DOHH2 (cell line): Measurements from ENCODE around the gene ZNF76.

ENCODE experiments used
- H3F3A ChIP-seq: fragments of 200-600 bp; sonication (generic), shearing (Covaris generic); 2 replicates; pipeline ENCODE4 v1.6.0; 2016; ENCODE audit warnings: antibody characterized with exemption, mild to moderate bottlenecking; ENCODE audit not compliant: control insufficient read depth, insufficient read depth
- H3K27ac ChIP-seq: fragments of 200-600 bp; sonication (generic); 2 replicates; pipeline ENCODE4 v1.5.1; 2014; ENCODE audit warnings: low read depth, mild to moderate bottlenecking, low read length, moderate library complexity
- H3K27me3 ChIP-seq: fragments of 200-600 bp; sonication (generic); 2 replicates; pipeline ENCODE4 v1.6.1; 2014; ENCODE audit warnings: mild to moderate bottlenecking, low read length, mixed read lengths; ENCODE audit not compliant: control insufficient read depth
- H3K36me3 ChIP-seq: fragments of 200-600 bp; sonication (generic); 2 replicates; pipeline ENCODE4 v1.6.1; 2014; ENCODE audit warnings: mild to moderate bottlenecking, low read length, moderate library complexity, mixed read lengths; ENCODE audit not compliant: control insufficient read depth
- H3K4me1 ChIP-seq: fragments of 200-600 bp; sonication (generic); 2 replicates; pipeline ENCODE4 v1.6.1; 2014; ENCODE audit warnings: mild to moderate bottlenecking, low read length, mixed read lengths; ENCODE audit not compliant: control insufficient read depth
- H3K4me2 ChIP-seq: fragments of 200-600 bp; sonication (generic); 2 replicates; pipeline ENCODE4 v1.6.0; 2014; ENCODE audit warnings: mild to moderate bottlenecking, low read length, moderate library complexity
- H3K4me3 ChIP-seq: fragments of 200-600 bp; sonication (generic); 2 replicates; pipeline ENCODE4 v1.5.1; 2014; ENCODE audit warnings: mild to moderate bottlenecking, low read length, mixed read lengths
- H3K79me2 ChIP-seq: fragments of 200-600 bp; sonication (generic); 2 replicates; pipeline ENCODE4 v1.6.1; 2014; ENCODE audit warnings: mild to moderate bottlenecking, low read length, mixed read lengths; ENCODE audit not compliant: control insufficient read depth
- H3K9me2 ChIP-seq: fragments of 200-600 bp; sonication (generic); replicated peaks from 2 replicates; pipeline ENCODE4 v1.6.1; 2014; ENCODE audit warnings: mild to moderate bottlenecking, low read length, mixed read lengths; ENCODE audit not compliant: control insufficient read depth
- H3K9me3 ChIP-seq: fragments of 200-600 bp; sonication (generic); 2 replicates; pipeline ENCODE4 v1.6.1; 2014; ENCODE audit warnings: antibody characterized with exemption, low read length, mixed read lengths; ENCODE audit not compliant: control insufficient read depth, insufficient read depth
- H4K20me1 ChIP-seq: fragments of 200-600 bp; sonication (generic); 2 replicates; pipeline ENCODE4 v1.6.0; 2014; ENCODE audit warnings: low read depth, mild to moderate bottlenecking, antibody characterized with exemption, low read length, moderate library complexity; ENCODE audit not compliant: control insufficient read depth, insufficient read depth
- EZH2phosphoT487 ChIP-seq: fragments of 200-600 bp; sonication (generic); IDR thresholded peaks from 2 replicates; pipeline ENCODE4 v1.6.1; 2017; ENCODE audit warnings: borderline replicate concordance, mild to moderate bottlenecking, antibody characterized with exemption, low read length, moderate library complexity, mixed read lengths
- TF ChIP-seq, protein P1 (sequence below): fragments of 200-600 bp; sonication (generic); IDR thresholded peaks from one replicate; pipeline ENCODE4 v1.5.1; 2014; ENCODE audit warnings: antibody characterized with exemption, mild to moderate bottlenecking, low read depth, low read length; ENCODE audit not compliant: poor library complexity, severe bottlenecking

ZNF76 gene

GRCh38 chr6:35287671-35288396, 28.3 kb downstream of the ZNF76 start:
- no peak overlapping the region for H3K27ac ChIP-seq
- H3K4me3 ChIP-seq, result no peak overlapping the region
- peaks cover 13% of the 10 kb centered on the region for H3K4me1 ChIP-seq
- no peaks in the 10 kb centered on the region for H3K9me3 ChIP-seq
- H3K9me2 ChIP-seq, result no peaks in the 10 kb centered on the region
- no peak overlapping the region for H3K4me2 ChIP-seq
- H3K79me2 ChIP-seq, result no peaks in the 10 kb centered on the region
- no peaks in the 10 kb centered on the region for H3F3A ChIP-seq
- no peaks in the 10 kb centered on the region for H3K27me3 ChIP-seq
- TF ChIP-seq, protein P1, sequence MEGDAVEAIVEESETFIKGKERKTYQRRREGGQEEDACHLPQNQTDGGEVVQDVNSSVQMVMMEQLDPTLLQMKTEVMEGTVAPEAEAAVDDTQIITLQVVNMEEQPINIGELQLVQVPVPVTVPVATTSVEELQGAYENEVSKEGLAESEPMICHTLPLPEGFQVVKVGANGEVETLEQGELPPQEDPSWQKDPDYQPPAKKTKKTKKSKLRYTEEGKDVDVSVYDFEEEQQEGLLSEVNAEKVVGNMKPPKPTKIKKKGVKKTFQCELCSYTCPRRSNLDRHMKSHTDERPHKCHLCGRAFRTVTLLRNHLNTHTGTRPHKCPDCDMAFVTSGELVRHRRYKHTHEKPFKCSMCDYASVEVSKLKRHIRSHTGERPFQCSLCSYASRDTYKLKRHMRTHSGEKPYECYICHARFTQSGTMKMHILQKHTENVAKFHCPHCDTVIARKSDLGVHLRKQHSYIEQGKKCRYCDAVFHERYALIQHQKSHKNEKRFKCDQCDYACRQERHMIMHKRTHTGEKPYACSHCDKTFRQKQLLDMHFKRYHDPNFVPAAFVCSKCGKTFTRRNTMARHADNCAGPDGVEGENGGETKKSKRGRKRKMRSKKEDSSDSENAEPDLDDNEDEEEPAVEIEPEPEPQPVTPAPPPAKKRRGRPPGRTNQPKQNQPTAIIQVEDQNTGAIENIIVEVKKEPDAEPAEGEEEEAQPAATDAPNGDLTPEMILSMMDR, result no peak
- TF ChIP-seq EZH2phosphoT487, result no peak
- no peaks in the 10 kb centered on the region for H4K20me1 ChIP-seq
- peaks cover 59% of the 10 kb centered on the region for H3K36me3 ChIP-seq

GRCh38 chr6:35288834-35289233, 29.3 kb downstream of the ZNF76 start:
- Histone ChIP-seq H4K20me1 (no peaks in the 10 kb centered on the region), H3K4me3 (no peak overlapping the region), H3F3A (no peaks in the 10 kb centered on the region), H3K4me2 (no peak overlapping the region), H3K4me1 (peaks cover 15% of the 10 kb centered on the region), H3K27me3 (no peaks in the 10 kb centered on the region), H3K79me2 (no peaks in the 10 kb centered on the region), H3K27ac (no peak overlapping the region), H3K36me3 (peaks cover 58% of the 10 kb centered on the region), H3K9me3 (no peaks in the 10 kb centered on the region), H3K9me2 (no peaks in the 10 kb centered on the region)
- TF ChIP-seq, protein P1, result no peak
- TF ChIP-seq EZH2phosphoT487, result no peak

GRCh38 chr6:35291491-35291890, 32.0 kb downstream of the ZNF76 start:
- Histone ChIP-seq H3K9me3 (no peaks in the 10 kb centered on the region), H4K20me1 (no peaks in the 10 kb centered on the region), H3K9me2 (no peaks in the 10 kb centered on the region), H3K27me3 (no peaks in the 10 kb centered on the region), H3K4me1 (peaks cover 15% of the 10 kb centered on the region), H3K27ac (no peak overlapping the region), H3K36me3 (peaks cover 60% of the 10 kb centered on the region), H3K79me2 (no peaks in the 10 kb centered on the region), H3K4me3 (no peak overlapping the region), H3K4me2 (no peak overlapping the region), H3F3A (no peaks in the 10 kb centered on the region)
- TF ChIP-seq, protein P1, result no peak
- TF ChIP-seq EZH2phosphoT487, result no peak
